Measurements from ENCODE around the gene HEPHL1. TPM values are rescaled to one million over a fixed set of nuclear protein-coding genes. Genes with fewer than 3 reads are reported as not detected.

HEPHL1 gene
- total RNA-seq, 1 donor from 2014 or later = not detected

DNA sequence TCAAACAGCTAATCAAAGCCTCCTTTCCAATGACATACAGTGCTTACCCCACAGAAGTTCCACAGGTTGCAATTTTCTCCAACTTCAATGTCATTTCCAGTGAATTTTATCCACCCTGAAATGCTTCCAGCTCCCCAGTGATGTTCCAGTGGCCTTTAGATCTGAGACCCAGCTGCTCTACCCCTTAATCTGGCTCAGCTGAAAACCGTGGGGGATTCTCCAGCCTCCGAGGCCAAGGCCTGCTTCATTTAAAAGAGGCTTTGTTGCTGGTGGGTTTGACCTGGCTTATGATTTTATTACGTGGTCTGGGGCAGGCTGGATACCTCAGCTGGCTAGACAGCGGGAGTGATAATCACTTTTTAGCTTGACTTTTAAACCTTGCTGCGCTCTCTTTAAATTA, 10.9 kb downstream of the HEPHL1 start:
- TF ChIP-seq, protein P1, sequence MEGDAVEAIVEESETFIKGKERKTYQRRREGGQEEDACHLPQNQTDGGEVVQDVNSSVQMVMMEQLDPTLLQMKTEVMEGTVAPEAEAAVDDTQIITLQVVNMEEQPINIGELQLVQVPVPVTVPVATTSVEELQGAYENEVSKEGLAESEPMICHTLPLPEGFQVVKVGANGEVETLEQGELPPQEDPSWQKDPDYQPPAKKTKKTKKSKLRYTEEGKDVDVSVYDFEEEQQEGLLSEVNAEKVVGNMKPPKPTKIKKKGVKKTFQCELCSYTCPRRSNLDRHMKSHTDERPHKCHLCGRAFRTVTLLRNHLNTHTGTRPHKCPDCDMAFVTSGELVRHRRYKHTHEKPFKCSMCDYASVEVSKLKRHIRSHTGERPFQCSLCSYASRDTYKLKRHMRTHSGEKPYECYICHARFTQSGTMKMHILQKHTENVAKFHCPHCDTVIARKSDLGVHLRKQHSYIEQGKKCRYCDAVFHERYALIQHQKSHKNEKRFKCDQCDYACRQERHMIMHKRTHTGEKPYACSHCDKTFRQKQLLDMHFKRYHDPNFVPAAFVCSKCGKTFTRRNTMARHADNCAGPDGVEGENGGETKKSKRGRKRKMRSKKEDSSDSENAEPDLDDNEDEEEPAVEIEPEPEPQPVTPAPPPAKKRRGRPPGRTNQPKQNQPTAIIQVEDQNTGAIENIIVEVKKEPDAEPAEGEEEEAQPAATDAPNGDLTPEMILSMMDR (IDR thresholded peaks at IDR 0.05; ENCODE audit: borderline replicate concordance) = no peak
- Histone ChIP-seq H3K36me3 (no peaks in the 10 kb centered on the region), H3K27ac (replicated peaks) (peak overlapping the region; percentile 5), H3K4me3 (no peak overlapping the region), H3K9me3 (replicated peaks) (peaks cover 13% of the 10 kb centered on the region), H3K27me3 (ENCODE audit: low read depth) (peaks cover 3% of the 10 kb centered on the region), H3K4me1 (no peaks in the 10 kb centered on the region)
- intact Hi-C loops (cut with micrococcal nuclease) = no loop called here
- DNase-seq = peak; percentile 28

DNA sequence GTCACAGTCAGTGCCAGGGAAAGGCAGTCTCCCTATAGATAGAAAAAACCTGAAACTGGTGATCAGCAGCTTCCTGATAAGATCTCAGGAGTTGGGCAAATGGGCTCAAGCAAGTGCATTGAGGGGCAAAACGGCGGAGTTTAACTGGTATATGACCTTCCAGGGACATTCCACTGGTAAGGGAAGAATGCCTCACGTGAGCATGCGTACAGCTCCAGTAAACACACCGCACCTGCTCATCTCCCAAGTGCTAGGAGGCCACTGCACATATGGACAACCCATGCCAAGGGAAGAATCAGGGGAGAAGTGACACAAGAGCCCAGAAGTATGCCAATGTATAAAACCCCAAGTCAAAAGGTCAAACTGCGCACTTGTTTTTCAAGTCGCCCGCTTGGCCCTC, 11.6 kb downstream of the HEPHL1 start:
- H3K27me3 ChIP-seq (ENCODE audit: low read depth) = peaks cover 3% of the 10 kb centered on the region
- H3K9me3 ChIP-seq (replicated peaks) = peaks cover 8% of the 10 kb centered on the region
- H3K27ac ChIP-seq (replicated peaks) = no peak overlapping the region
- intact Hi-C loops (cut with micrococcal nuclease) = no loop called here
- DNase-seq = no peak
- no peaks in the 10 kb centered on the region for H3K4me1 ChIP-seq
- no peak overlapping the region for H3K4me3 ChIP-seq
- no peaks in the 10 kb centered on the region for H3K36me3 ChIP-seq
- TF ChIP-seq, protein P1 (IDR thresholded peaks at IDR 0.05; ENCODE audit: borderline replicate concordance) = no peak

- no peak overlapping the region for H3K4me3 ChIP-seq
- TF ChIP-seq, protein P1 (IDR thresholded peaks at IDR 0.05; ENCODE audit: borderline replicate concordance) = no peak
- no peak for DNase-seq
- H3K36me3 ChIP-seq = no peaks in the 10 kb centered on the region
- H3K27me3 ChIP-seq (ENCODE audit: low read depth) = peaks cover 3% of the 10 kb centered on the region
- H3K27ac ChIP-seq (replicated peaks) = no peak overlapping the region
- peaks cover 8% of the 10 kb centered on the region for H3K9me3 ChIP-seq (replicated peaks)
- H3K4me1 ChIP-seq = no peaks in the 10 kb centered on the region
- intact Hi-C loops (cut with micrococcal nuclease) = no loop called here
These were observed 13.1 kb downstream of the HEPHL1 start for GRCh38 chr11:94034207-94034606.

DNA sequence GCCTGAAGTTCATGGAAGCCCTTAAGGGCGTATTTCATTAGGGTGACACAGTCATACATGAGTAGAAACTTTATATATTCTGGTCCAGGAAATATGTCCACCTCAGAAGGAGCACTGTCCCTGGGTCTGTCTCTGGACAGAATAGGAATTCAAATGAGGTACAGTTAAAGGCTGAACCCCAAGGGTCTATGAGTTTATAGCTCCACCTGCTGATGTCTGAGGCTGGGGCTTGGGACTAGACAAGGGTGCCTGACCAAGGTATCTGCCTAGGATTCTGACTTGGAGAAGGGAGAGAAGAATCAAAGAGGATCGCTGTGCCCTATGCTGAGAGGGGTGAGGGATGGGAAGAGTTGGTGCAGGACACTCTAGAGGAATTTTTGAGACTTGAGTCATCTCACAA, 14.9 kb downstream of the HEPHL1 start:
- TF ChIP-seq, protein P1 (IDR thresholded peaks at IDR 0.05; ENCODE audit: borderline replicate concordance) = no peak
- intact Hi-C loops (cut with micrococcal nuclease) = no loop called here

DNA sequence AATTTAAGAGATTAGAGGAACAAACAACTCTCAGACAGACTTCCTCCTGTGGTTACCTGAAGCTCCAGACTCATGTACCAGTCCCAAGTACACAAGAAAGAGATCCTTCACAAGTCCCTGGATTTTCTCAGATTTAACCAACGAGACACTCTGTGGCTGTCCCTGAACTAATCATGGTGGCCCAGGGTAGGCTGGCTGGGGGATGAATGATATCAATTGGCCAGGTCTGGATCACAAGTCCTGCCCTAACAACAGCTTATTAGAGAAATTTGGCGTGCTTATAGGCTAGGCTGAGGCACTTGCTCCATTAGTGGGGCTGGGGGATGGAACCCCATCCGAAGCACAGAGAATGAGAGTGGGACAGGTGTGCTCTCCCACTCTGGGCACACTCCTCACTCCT, 22.1 kb downstream of the HEPHL1 start:
- intact Hi-C loops (cut with micrococcal nuclease) = no loop called here
- H3K4me1 ChIP-seq = no peaks in the 10 kb centered on the region
- no peak overlapping the region for H3K27ac ChIP-seq (replicated peaks)
- H3K36me3 ChIP-seq = no peaks in the 10 kb centered on the region
- DNase-seq = no peak
- no peaks in the 10 kb centered on the region for H3K27me3 ChIP-seq (ENCODE audit: low read depth)
- H3K9me3 ChIP-seq (replicated peaks) = no peaks in the 10 kb centered on the region
- TF ChIP-seq, protein P1 (IDR thresholded peaks at IDR 0.05; ENCODE audit: borderline replicate concordance) = no peak
- no peak overlapping the region for H3K4me3 ChIP-seq

More for the DNA sequence above, 14.9 kb downstream of the HEPHL1 start:
- H3K9me3 ChIP-seq (replicated peaks) = no peaks in the 10 kb centered on the region
- H3K27me3 ChIP-seq (ENCODE audit: low read depth) = peaks cover 3% of the 10 kb centered on the region
- DNase-seq = no peak
- no peak overlapping the region for H3K27ac ChIP-seq (replicated peaks)
- no peak overlapping the region for H3K4me3 ChIP-seq
- no peaks in the 10 kb centered on the region for H3K4me1 ChIP-seq
- no peaks in the 10 kb centered on the region for H3K36me3 ChIP-seq

GRCh38 chr11:94046796-94047195, 25.6 kb downstream of the HEPHL1 start:
- intact Hi-C loops (cut with micrococcal nuclease) = no loop called here
- Histone ChIP-seq H3K4me1 (no peaks in the 10 kb centered on the region), H3K4me3 (no peak overlapping the region), H3K27me3 (ENCODE audit: low read depth) (no peaks in the 10 kb centered on the region), H3K9me3 (replicated peaks) (peaks cover 4% of the 10 kb centered on the region), H3K36me3 (no peaks in the 10 kb centered on the region), H3K27ac (replicated peaks) (no peak overlapping the region)
- TF ChIP-seq, protein P1 (IDR thresholded peaks at IDR 0.05; ENCODE audit: borderline replicate concordance) = no peak
- DNase-seq = no peak
